GM13976 (cell line): ENCODE measurements around the gene MLIP.

Source experiments
- DNase-seq: peaks from one replicate; pipeline ENCODE4 v3.0.0; 2012; ENCODE audit warnings: low spot score
- CTCF ChIP-seq: IDR thresholded peaks from 2 replicates; pipeline ENCODE4 v1.5.1; 2012; ENCODE audit warnings: borderline replicate concordance, mild to moderate bottlenecking; ENCODE audit not compliant: insufficient read depth; ENCODE audit errors: extremely low read depth, missing control alignments, control extremely low read depth
- in situ Hi-C: fragments of 300-500 bp; cut with MboI; formaldehyde crosslinking; loops from one replicate; pipeline ENCODE4 v1.12.0; 2022; ENCODE audit warnings: low sequenced_read_pairs, mixed read lengths, inconsistent platforms; ENCODE audit not compliant: unreplicated experiment

Gene MLIP

GRCh38 chr6:54095723-54096122 lies 15.5 kb upstream of the MLIP start:
- in situ Hi-C loops: no loop called here
- no peak for TF ChIP-seq CTCF
- DNase-seq: no peak

GRCh38 chr6:54096811-54097210 lies 14.4 kb upstream of the MLIP start:
- no peak for DNase-seq
- in situ Hi-C loops: no loop called here

GRCh38 chr6:54097753-54098152 lies 13.5 kb upstream of the MLIP start:
- no peak for DNase-seq
- TF ChIP-seq CTCF: no peak
- in situ Hi-C loops: no loop called here

More at GRCh38 chr6:54096811-54097210, 14.4 kb upstream of the MLIP start:
- TF ChIP-seq CTCF: no peak

- in situ Hi-C loops: no loop called here
- no peak for DNase-seq
- no peak for TF ChIP-seq CTCF
Measured at GRCh38 chr6:54098450-54099044, 12.7 kb upstream of the MLIP start.

- DNase-seq: no peak
- TF ChIP-seq CTCF: no peak
- in situ Hi-C loops: no loop called here
Measured at GRCh38 chr6:54099225-54099624, 12.0 kb upstream of the MLIP start.

GRCh38 chr6:54100411-54101006 lies 10.7 kb upstream of the MLIP start:
- no peak for TF ChIP-seq CTCF
- in situ Hi-C loops: no loop called here
- DNase-seq: no peak
